Adrenal gland (tissue), 5 donors: Measurements from ENCODE around the gene ZNF611.

Source experiments
- CTCF ChIP-seq, 6 experiments: fragments of 450-650 bp in 4 of 6; fragments of 200-600 bp in 2 of 6; sonication (generic) in 1 of 6; IDR thresholded peaks; 1 replicate in 5 of 6; 2 replicates in 1 of 6; pipeline versions ENCODE4 v1.5.1 to v1.8.0; 2016 to 2021; ENCODE audit warnings: antibody characterized with exemption in 6 of 6, mild to moderate bottlenecking in 2 of 6, moderate library complexity in 1 of 6
- POLR2A ChIP-seq, 2 donors: fragments of 450-650 bp; IDR thresholded peaks; one replicate each; pipeline ENCODE4 v1.6.1; 2017; ENCODE audit warnings: antibody characterized with exemption in 2 of 2, mild to moderate bottlenecking in 2 of 2, moderate library complexity in 1 of 2
- donor health status: DM: no; HTN: no; CAD: no.

DNA sequence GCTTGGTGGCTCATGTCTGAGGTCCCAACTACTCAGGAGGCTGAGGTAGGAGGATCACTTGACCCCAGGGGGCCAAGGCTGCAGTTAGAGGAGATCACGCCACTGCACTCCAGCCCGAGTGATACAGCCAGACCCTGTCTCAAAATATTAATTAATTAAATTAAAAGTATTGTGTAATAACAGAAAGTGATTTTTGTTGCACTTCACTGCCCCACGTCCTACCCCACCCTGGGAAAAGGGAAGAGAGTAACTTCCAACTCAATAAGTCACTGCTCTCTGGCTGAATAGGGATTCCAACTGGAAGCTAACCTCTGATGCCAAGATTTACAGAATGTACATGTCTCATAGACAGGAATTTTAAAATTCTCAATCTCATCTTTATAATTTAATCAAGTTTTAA is 47.2 kb downstream of the ZNF611 start:
- TF ChIP-seq CTCF (IDR thresholded peaks at IDR 0.05) (no peak), POLR2A (IDR thresholded peaks at IDR 0.05) (no peak)
